GM23338 (cell line): ENCODE measurements around the gene ALDH1B1. TPM values are rescaled to one million over a fixed set of nuclear protein-coding genes. Genes with fewer than 3 reads are reported as not detected.
A peak's percentile ranks its signal among the peaks of the same experiment; 100 is the strongest.

Experiments
- ATAC-seq: fragments of 200-7000 bp; cut with Tn5 transposase; 3 replicates; pipeline ENCODE4 v1.9.1; 2020
- DNase-seq: peaks from one replicate; pipeline ENCODE4 v3.0.0-alpha.2; 2015; ENCODE audit warnings: low spot score
- H2AFZ ChIP-seq: fragments of 200-600 bp; sonication (generic); 2 replicates; pipeline ENCODE4 v1.8.0; 2016; ENCODE audit warnings: antibody characterized with exemption, mild to moderate bottlenecking, moderate library complexity
- H3F3A ChIP-seq: fragments of 200-600 bp; sonication (generic); replicated peaks from 2 replicates; pipeline ENCODE4 v1.8.0; 2017; ENCODE audit warnings: antibody characterized with exemption, mixed run types, low read depth
- H3K27ac ChIP-seq: fragments of 200-600 bp; sonication (generic); 2 replicates; pipeline ENCODE4 v1.6.1; 2016; ENCODE audit warnings: low read depth
- H3K27me3 ChIP-seq: fragments of 200-600 bp; sonication (generic); 2 replicates; pipeline ENCODE4 v1.8.0; 2016; ENCODE audit warnings: mild to moderate bottlenecking, mixed run types, moderate library complexity; ENCODE audit not compliant: insufficient read depth
- H3K36me3 ChIP-seq: fragments of 200-600 bp; sonication (generic); 2 replicates; pipeline ENCODE4 v1.8.0; 2016; ENCODE audit warnings: mild to moderate bottlenecking; ENCODE audit not compliant: insufficient read depth
- H3K4me1 ChIP-seq: fragments of 200-600 bp; sonication (generic); 2 replicates; pipeline ENCODE4 v1.8.0; 2016; ENCODE audit warnings: mild to moderate bottlenecking, moderate library complexity; ENCODE audit not compliant: insufficient read depth
- H3K4me2 ChIP-seq: fragments of 200-600 bp; sonication (generic); 2 replicates; pipeline ENCODE4 v1.7.1; 2017; ENCODE audit warnings: mixed run types
- H3K4me3 ChIP-seq: fragments of 200-600 bp; sonication (generic); 2 replicates; pipeline ENCODE4 v1.6.1; 2016; ENCODE audit warnings: mixed run types
- H3K79me2 ChIP-seq: fragments of 200-600 bp; sonication (generic); replicated peaks from 2 replicates; pipeline ENCODE4 v1.8.0; 2017; ENCODE audit warnings: mild to moderate bottlenecking; ENCODE audit not compliant: insufficient read depth
- H3K9me2 ChIP-seq: fragments of 200-600 bp; sonication (generic); 2 replicates; pipeline ENCODE4 v1.8.0; 2017; ENCODE audit not compliant: insufficient read depth
- H4K20me1 ChIP-seq: fragments of 200-600 bp; sonication (generic); replicated peaks from 2 replicates; pipeline ENCODE4 v1.8.0; 2017; ENCODE audit warnings: mild to moderate bottlenecking; ENCODE audit not compliant: insufficient read depth
- H3K27ac Mint-ChIP-seq: 2 replicates; pipeline ENCODE4 v1.8.0; 2020; ENCODE audit warnings: inconsistent platforms, mild to moderate bottlenecking, moderate library complexity, mixed read lengths
- H3K27me3 Mint-ChIP-seq: 3 replicates; pipeline ENCODE4 v1.8.0; 2022; ENCODE audit warnings: low read depth, mild to moderate bottlenecking, moderate library complexity, mixed read lengths, inconsistent platforms; ENCODE audit not compliant: insufficient read depth, poor library complexity
- H3K36me3 Mint-ChIP-seq: 3 replicates; pipeline ENCODE4 v1.8.0; 2021; ENCODE audit warnings: low read depth, mild to moderate bottlenecking, inconsistent platforms, moderate library complexity, mixed read lengths
- H3K4me1 Mint-ChIP-seq: 3 replicates; pipeline ENCODE4 v1.8.0; 2020; ENCODE audit warnings: mild to moderate bottlenecking, inconsistent platforms, mixed read lengths
- H3K4me3 Mint-ChIP-seq: 3 replicates; pipeline ENCODE4 v1.8.0; 2021; ENCODE audit warnings: moderate library complexity, mild to moderate bottlenecking, inconsistent platforms, mixed read lengths
- H3K9me3 Mint-ChIP-seq: 3 replicates; pipeline ENCODE4 v1.8.0; 2020; ENCODE audit warnings: moderate library complexity, mild to moderate bottlenecking, inconsistent platforms, mixed read lengths
- CREB1 ChIP-seq: fragments of 250-450 bp; sonication (Bioruptor Pico); IDR thresholded peaks from 2 replicates; pipeline ENCODE4 v1.5.0; 2020; ENCODE audit warnings: low read depth, mild to moderate bottlenecking, moderate library complexity
- ETS1 ChIP-seq: IDR thresholded peaks from 2 replicates; pipeline ENCODE4 v1.6.1; 2016; ENCODE audit warnings: antibody characterized with exemption
- EZH2 ChIP-seq: fragments of 200-600 bp; sonication (generic); IDR thresholded peaks from one replicate; pipeline ENCODE4 v1.8.0; 2017; ENCODE audit warnings: antibody characterized with exemption, mild to moderate bottlenecking, low read depth; ENCODE audit not compliant: unreplicated experiment
- JUNB ChIP-seq: IDR thresholded peaks from one replicate; pipeline ENCODE4 v1.6.1; 2016; ENCODE audit warnings: antibody characterized with exemption; ENCODE audit not compliant: unreplicated experiment
- NANOG ChIP-seq: IDR thresholded peaks from 2 replicates; pipeline ENCODE4 v1.6.1; 2016; ENCODE audit warnings: antibody characterized with exemption, borderline replicate concordance
- ZNF331 ChIP-seq: fragments of 250-450 bp; sonication (Bioruptor Pico); IDR thresholded peaks from 2 replicates; pipeline ENCODE4 v1.5.0; 2020; ENCODE audit warnings: low read depth, mild to moderate bottlenecking, moderate library complexity
- ZNF462 ChIP-seq: fragments of 250-450 bp; sonication (Bioruptor Pico); IDR thresholded peaks from 2 replicates; pipeline ENCODE4 v1.5.0; 2020; ENCODE audit warnings: mild to moderate bottlenecking, moderate library complexity
- polyA plus RNA-seq: library from polyadenylated mRNA; unstranded; fragments of >200 nt; fragmentation: Nextera tagmentation; extraction: Ambion mirVana; gene quantifications from 2 replicates; pipeline ENCODE4 v1.2.1, GENCODE V29; 2016
- total RNA-seq: library from RNA; depleted of rRNA; stranded (reverse); fragments of >200 nt; shearing (Covaris generic); gene quantifications from 2 replicates; pipeline ENCODE4 v1.2.3, GENCODE V29; 2014
- TF ChIP-seq, protein P1 (sequence below): IDR thresholded peaks from one replicate; pipeline ENCODE4 v1.6.1; 2018; ENCODE audit warnings: antibody characterized with exemption; ENCODE audit not compliant: unreplicated experiment

Gene ALDH1B1
- total and polyA plus RNA-seq, 2 experiments from 2014 or later, result 37.5 to 74.8 TPM

GRCh38 chr9:38437193-38437823 lies 44.8 kb downstream of the ALDH1B1 start:
- Histone ChIP-seq H3K4me3 (no peak overlapping the region), H2AFZ (peak overlapping the region; percentile 43; the same call in 1 of the 2 replicates), H3K9me2 (0 out of 2 replicates have a peak, but pooled peaks cover 6% of the 10 kb centered on the region), H3K27me3 (no peaks in the 10 kb centered on the region), H3K27ac (no peak overlapping the region), H3K4me1 (peaks cover 7% of the 10 kb centered on the region), H3K79me2 (no peaks in the 10 kb centered on the region), H3K36me3 (no peaks in the 10 kb centered on the region), H4K20me1 (no peaks in the 10 kb centered on the region; the same call in 1 of the 2 replicates), H3K4me2 (no peak overlapping the region), H3F3A (no peaks in the 10 kb centered on the region)
- H3K27me3 Mint-ChIP-seq, result peaks cover 11% of the 10 kb centered on the region
- TF ChIP-seq, protein P1, sequence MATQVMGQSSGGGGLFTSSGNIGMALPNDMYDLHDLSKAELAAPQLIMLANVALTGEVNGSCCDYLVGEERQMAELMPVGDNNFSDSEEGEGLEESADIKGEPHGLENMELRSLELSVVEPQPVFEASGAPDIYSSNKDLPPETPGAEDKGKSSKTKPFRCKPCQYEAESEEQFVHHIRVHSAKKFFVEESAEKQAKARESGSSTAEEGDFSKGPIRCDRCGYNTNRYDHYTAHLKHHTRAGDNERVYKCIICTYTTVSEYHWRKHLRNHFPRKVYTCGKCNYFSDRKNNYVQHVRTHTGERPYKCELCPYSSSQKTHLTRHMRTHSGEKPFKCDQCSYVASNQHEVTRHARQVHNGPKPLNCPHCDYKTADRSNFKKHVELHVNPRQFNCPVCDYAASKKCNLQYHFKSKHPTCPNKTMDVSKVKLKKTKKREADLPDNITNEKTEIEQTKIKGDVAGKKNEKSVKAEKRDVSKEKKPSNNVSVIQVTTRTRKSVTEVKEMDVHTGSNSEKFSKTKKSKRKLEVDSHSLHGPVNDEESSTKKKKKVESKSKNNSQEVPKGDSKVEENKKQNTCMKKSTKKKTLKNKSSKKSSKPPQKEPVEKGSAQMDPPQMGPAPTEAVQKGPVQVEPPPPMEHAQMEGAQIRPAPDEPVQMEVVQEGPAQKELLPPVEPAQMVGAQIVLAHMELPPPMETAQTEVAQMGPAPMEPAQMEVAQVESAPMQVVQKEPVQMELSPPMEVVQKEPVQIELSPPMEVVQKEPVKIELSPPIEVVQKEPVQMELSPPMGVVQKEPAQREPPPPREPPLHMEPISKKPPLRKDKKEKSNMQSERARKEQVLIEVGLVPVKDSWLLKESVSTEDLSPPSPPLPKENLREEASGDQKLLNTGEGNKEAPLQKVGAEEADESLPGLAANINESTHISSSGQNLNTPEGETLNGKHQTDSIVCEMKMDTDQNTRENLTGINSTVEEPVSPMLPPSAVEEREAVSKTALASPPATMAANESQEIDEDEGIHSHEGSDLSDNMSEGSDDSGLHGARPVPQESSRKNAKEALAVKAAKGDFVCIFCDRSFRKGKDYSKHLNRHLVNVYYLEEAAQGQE, result no peak
- TF ChIP-seq CREB1 (CRISPR knock-in tag) (no peak), EZH2 (no peak), ZNF462 (no peak), ETS1 (no peak), ZNF331 (CRISPR knock-in tag) (no peak), JUNB (no peak), NANOG (no peak)
- H3K36me3 Mint-ChIP-seq, result no peaks in the 10 kb centered on the region
- DNase-seq (no peak), ATAC-seq (no peak)
- H3K9me3 Mint-ChIP-seq, result no peaks in the 10 kb centered on the region; the same call in 2 of the 3 replicates
- no peak overlapping the region for H3K4me3 Mint-ChIP-seq
- peaks cover 17% of the 10 kb centered on the region for H3K4me1 Mint-ChIP-seq
- no peak overlapping the region for H3K27ac Mint-ChIP-seq
